Activated naive CD4-positive, alpha-beta T cell (primary cell): Measurements from ENCODE around the gene PILRA.
"Not testable (repeated sequence)": the region's sequence is repeated elsewhere in the genome, so short reads cannot be mapped to it uniquely, and the experiment has no call there.

ENCODE experiments used
- DNase-seq, 4 experiments: peaks; one replicate each; lab custom pipeline; 2025; lab: John Stamatoyannopoulos, UW

The PILRA gene

DNA sequence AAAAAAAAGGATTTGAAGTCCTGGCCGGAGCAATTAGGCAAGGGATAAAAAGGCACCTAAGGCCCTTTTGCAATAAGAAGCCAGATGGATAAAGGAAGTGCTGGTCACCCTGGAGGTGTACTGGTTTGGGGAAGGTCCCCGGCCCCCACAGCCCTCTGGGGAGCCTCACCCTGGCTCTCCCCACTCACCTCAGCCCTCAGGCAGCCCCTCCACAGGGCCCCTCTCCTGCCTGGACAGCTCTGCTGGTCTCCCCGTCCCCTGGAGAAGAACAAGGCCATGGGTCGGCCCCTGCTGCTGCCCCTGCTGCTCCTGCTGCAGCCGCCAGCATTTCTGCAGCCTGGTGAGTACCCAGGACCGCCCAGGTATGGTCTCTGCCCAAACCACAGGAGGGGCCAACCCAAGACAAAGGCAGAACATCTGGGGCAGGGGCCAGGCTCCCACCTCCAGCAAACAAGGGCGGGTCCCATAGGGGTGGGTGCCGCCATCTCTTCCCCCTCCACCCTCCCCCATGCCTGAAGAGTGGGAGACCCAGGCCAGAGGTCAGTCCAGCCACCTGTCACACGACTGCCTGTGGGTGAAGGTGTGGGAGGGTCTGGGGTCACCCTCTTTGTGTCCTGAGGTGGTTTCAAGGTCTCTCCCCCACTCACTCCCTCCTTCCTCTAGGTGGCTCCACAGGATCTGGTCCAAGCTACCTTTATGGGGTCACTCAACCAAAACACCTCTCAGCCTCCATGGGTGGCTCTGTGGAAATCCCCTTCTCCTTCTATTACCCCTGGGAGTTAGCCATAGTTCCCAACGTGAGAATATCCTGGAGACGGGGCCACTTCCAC lies 15.0 kb upstream of the PILRA start, which contains the start of gene PILRB:
PILRB (plus strand) TSS at position 91 of the 830 bp plus-strand sequence; CDS start at position 277, 186 bp downstream.
- DNase-seq, result no peak

DNA sequence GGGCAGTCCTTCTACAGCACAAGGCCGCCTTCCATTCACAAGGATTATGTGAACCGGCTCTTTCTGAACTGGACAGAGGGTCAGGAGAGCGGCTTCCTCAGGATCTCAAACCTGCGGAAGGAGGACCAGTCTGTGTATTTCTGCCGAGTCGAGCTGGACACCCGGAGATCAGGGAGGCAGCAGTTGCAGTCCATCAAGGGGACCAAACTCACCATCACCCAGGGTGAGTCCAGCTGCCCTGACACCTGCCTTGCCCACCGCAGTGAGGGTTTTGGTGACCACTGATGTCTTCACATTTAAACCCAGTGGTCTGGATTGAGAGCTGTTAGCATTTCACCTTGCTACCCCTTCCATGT lies 14.5 kb upstream of the PILRA start:
- DNase-seq, result no peak

DNA sequence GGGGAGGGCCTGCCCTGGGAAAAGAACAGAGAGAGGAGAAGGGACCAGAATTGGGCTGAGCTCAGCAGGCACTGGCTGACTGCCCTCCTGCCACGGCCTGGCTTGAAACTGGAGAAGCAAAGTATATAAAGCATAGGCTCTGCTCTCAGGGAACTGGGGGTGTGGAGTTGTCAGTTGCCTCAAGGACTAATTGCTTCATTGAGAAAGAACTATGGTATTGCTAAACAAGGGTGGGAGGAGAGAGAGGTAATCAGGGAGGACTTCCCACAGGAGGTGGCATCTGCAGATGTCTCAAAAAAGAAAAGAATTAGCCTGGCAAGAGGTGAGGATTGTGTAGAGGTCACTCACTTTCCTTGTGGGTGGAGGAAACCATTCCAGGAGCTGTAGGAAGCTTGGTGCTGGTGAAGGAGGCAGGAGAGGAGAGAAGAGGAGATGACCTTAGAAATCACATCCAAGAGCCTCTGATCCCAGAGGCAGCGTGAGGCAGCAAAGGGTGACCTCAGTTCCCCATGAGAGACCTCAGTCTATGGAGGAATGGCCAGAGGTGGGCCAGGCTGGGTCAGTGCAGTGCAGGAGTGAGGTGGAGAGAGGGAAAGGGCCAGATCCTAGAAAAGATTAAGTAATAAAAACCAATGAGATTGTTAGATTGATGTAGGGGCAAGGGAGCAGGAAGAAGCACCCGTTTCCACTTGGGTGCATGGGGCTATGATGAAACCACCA lies 13.0 kb upstream of the PILRA start:
- no peak for DNase-seq

DNA sequence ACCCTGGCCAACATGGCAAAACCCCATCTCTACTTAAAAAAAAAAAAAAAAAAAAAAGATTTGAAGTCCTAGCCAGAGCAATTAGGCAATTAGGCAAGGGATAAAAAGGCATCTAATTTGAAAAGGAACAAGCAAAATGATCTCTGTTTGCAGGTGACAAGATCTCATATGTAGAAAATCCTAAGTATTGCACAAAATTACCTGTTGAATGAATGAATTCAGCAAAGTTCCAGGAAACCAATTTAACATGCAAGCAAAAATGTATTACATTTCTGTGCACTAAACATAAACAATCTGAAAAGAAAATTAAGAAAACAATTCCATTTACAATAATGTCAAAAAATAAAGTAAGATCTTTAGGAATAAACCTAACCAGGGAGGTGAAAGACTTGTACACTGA lies 10.2 kb upstream of the PILRA start:
- DNase-seq, result no peak

DNA sequence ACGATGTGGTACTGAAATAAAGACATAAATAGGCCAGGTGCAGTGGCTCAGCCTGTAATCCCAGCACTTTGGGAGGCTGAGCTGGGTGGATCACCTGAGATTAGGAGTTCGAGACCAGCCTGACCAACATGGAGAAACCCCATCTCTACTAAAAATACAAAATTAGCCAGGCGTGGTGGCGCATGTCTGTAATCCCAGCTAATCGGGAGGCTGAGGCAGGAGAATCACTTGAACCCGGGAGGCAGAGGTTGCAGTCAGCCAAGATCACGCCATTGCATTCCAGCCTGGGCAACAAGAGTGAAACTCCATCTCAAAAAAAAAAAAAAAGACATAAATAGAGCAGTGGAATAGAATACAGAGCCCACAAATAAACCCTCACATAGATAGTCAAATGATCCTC lies 9.5 kb upstream of the PILRA start:
- DNase-seq, result not testable (repeated sequence)

DNA sequence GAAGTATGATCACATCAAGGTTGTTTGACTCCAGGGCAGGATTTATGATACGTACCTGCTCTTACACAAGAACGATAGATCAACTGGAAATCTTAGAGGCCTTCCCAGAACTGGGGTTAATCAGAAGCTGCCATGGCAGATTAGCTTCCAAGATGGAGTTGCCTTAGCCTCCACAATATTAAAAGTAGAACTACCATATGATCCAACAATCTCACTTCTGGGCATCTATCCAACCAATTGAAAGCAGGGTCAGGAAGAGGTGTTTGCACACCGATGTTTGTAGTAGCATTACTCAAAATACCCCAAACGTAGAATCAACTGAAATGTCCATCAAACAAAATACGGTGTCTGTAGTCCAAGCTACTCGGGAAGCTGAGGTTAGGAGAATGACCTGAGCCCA lies 8.8 kb upstream of the PILRA start:
- DNase-seq, result no peak

- DNase-seq, result not testable (repeated sequence)
Observed at GRCh38 chr7:100365998-100366367, 7.3 kb upstream of the PILRA start.

DNA sequence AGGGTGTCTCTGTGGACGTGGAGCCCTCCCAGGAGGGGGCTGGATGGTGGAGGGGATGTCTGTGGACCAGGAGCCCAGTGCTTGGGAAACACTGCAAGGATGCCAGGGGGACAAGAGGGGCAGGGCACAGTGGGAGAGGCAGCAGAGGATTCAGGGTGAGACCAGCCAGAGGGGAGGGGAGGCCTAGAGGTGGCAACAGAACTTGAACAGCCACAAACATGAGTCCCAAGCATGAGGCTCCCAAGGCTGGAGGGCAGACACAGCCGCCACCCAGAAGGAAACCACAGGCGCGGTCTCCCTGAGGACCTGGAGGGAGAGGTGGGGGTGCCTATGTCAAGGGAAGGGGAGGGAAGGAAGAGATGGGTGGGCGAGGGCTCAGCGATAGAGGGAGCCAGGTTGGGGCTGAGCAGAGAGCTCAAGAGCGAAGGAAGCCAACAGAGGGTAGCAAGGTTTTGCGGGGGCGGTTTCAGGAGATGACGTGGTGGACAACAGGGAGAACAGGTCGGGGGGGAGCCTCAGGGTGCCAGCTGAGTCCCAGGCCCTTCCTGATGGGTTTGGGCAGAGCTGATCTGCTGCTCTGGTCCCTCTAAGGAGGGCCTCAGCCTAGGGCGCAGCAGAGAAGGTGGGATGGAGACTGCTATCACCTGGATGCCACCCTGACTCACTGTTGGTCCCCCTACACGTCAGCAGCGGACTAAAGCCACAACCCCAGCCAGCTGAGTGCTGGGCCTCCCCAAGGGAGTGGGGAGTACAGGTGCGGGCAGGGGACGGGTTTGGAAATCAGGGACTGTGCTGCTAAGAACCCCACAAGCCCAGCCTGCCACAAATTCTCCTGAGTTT lies 6.7 kb upstream of the PILRA start:
- no peak for DNase-seq

GRCh38 chr7:100367251-100367620 lies 6.1 kb upstream of the PILRA start:
- no peak for DNase-seq

- no peak for DNase-seq
Observed at GRCh38 chr7:100367676-100368613, 5.3 kb upstream of the PILRA start.

DNA sequence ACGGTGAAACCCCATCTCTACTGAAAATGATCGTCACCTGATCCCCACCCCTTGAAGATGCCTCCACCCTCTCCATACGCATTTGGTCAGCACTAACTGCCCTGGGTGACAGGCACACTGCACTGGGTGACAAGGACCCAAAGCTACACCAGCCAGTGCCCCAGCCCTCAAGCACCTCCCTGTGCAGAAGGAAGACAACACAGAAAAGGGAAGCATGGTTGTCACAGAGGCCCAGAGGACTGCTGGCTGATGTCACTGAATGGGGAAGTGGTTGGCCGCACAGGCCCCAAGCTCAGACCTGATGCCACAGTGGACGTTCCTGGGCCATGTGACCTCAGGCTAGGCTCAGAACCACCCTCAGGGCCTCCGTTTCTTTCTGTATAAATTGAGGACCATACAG lies 4.2 kb upstream of the PILRA start:
- no peak for DNase-seq

DNA sequence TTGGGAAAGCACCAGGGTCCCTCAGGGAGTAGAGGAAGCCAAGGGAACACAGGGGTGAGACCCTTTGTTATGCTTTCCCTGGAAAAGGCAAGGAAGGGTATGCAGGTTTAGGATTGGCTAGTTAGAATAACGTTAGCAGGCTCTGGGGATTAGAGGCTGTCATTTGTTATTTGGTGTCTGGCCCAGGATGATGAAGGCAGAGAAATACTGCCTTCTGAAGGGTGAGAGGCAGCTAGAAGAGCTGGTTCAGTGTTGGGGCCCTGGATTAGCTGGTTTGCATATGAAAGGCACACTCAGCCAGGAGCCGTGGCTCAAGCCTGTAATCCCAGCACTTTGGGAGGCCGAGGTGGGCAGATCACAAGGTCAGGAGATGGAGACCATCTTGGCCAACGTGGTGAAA lies 3.0 kb upstream of the PILRA start:
- no peak for DNase-seq

DNA sequence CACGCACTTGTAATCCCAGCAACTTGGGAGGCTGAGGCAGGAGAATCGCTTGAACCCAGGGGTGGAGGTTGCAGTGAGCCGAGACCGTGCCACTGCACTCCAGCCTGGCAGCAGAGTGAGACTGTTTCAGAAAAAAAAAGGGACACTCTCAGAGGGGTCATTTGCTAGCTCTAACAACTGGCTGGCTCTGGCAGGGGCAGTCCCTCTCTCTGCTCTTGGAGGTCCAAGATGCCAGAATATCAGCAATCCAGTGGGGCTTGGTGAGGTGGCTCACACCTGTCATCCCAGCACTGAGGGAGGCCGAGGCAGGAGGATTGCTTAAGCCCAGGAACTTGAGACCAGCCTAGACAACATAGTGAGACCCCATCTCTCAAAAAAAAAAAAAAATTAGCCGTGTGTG lies 2.5 kb upstream of the PILRA start:
- DNase-seq, result no peak

GRCh38 chr7:100371561-100372171 lies 1.6 kb upstream of the PILRA start:
- no peak for DNase-seq

DNA sequence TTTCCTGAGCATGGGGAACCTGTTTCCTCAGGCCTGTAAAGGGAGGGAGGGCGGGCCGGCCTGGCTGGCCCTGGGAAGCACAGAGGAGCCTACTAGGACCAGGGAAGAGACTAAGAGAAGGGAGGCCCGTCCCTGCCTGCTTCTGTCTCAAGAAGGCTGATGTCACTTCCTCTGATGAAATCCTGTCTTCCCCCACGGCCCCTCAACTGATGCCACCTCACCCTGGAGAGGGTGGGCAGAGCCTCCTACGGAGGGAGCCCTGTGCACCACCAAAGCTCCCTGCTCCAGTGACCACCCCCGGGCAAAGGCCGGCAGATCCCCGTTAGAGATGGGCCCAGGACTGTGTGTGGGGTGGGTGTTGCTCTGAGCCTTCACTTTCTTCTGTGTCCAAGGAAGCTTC lies 1.0 kb upstream of the PILRA start:
- no peak for DNase-seq

DNA sequence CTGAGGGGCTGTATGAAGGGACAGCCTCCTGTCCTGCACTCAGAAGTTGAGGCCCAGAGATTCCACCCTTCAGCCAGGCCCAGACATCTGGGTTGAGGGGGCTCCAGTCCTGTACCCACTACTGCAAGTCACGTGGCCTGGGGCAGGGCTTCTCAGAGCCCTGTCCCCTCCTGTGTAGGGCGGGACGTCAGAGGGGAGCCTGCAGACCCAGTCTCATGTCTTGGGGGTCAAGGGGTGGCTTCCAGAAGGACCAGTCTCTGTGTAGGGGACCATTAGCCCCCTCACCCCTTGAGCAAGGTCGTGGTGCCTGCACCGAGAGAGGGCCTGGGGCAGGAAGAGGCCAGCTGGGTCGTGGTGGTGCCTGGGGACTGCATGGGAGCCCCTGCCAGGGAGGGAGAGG lies 593 bp upstream of the PILRA start:
- DNase-seq, result no peak

DNA sequence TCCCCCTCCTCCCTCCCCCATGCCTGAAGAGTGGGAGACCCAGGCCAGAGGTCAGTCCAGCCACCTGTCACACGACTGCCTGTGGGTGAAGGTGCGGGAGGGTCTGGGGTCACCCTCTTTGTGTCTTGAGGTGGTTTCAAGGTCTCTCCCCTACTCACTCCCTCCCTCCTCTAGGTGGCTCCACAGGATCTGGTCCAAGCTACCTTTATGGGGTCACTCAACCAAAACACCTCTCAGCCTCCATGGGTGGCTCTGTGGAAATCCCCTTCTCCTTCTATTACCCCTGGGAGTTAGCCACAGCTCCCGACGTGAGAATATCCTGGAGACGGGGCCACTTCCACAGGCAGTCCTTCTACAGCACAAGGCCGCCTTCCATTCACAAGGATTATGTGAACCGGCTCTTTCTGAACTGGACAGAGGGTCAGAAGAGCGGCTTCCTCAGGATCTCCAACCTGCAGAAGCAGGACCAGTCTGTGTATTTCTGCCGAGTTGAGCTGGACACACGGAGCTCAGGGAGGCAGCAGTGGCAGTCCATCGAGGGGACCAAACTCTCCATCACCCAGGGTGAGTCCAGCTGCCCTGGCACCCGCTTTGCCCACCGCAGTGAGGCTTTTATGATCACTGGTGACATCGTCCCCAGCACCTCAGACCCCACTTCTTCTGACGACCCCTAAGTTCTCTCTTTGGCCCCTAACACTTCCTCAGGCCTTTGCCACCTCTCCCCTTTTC lies 747 bp downstream of the PILRA start:
- DNase-seq, result not testable (repeated sequence)

DNA sequence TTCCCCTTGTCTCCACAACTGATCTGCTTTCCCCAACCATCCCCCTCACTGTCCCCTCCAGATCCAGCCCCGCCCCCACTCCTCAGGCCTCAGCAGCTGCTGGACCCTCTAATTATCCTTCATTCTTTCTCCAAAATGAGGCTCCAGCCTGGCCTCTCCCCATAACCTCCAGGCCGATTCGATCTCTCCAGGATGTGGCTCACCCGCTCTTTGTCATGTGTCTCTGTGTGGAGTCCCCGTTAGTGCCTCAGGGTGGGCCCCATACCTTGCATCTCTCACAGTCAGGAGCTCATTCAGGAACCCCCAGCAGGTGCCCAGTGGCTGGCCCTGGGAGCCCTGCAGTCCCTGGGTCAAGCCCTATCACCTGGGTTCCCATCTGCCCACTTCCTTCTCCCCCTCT lies 1.3 kb downstream of the PILRA start:
- no peak for DNase-seq

GRCh38 chr7:100376066-100376465 lies 2.8 kb downstream of the PILRA start:
- DNase-seq, result no peak

GRCh38 chr7:100378114-100378755 lies 4.9 kb downstream of the PILRA start:
- no peak for DNase-seq
